Endometrial microvascular endothelial cells (primary cell): ENCODE data around the gene STX19. TPM values are rescaled to one million over a fixed set of nuclear protein-coding genes. Genes with fewer than 3 reads are reported as not detected.
"Not testable (repeated sequence)": the region's sequence is repeated elsewhere in the genome, so short reads cannot be mapped to it uniquely, and the experiment has no call there.

Experiments
- in situ Hi-C: cut with HindIII; loops from 2 replicates; pipeline ENCODE4 v1.10.0; 2017; ENCODE audit warnings: low sequenced_read_pairs, low pct_unique_long_range_greater_than_20kb; ENCODE audit errors: inconsistent ontology term
- total RNA-seq: library from RNA; depleted of rRNA; stranded (reverse); fragments of >200 nt; gene quantifications from one replicate; pipeline ENCODE4 v1.2.3, GENCODE V29; 2015; ENCODE audit errors: inconsistent ontology term

The STX19 gene
- total RNA-seq, 1 donor from 2014 or later, result not detected

DNA sequence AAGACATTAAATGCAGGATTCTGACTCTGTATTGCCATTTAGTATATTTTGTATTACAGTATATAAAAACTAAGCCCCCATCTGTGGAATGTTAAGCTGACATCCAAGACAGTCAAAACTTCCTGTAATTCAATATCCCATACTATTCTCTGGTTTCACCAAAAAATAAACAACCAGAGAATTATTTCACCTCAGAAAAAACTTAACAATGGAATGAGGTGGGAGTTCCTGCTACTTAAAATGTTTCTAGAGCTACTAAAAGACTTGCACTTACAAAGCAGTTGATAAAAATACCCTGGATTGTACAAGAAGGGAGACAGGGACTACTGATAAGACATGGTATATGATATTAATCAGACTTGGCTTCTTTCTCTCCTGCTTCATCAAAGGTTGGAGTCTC, 40.1 kb downstream of the STX19 start:
- in situ Hi-C loops, result no loop called here

DNA sequence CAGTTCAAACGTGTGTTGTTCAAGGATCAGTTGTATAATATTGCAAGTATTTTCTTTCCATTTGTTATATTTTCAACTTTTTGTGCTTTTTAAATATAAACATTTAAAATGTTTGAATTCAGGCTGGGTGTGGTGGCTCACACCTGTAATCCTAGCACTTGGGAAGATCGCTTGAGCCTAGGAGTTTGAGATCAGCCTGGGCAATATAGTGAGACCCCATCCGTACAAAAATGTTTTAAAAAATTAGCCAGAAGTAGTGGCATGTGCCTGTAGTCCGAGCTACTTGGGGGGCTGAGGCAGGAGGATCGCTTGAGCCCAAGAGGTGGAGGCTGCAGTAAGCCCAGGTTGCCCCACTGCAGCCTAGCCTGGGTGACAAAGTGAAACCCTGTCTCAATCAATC, 43.8 kb downstream of the STX19 start:
- in situ Hi-C loops, result no loop called here

DNA sequence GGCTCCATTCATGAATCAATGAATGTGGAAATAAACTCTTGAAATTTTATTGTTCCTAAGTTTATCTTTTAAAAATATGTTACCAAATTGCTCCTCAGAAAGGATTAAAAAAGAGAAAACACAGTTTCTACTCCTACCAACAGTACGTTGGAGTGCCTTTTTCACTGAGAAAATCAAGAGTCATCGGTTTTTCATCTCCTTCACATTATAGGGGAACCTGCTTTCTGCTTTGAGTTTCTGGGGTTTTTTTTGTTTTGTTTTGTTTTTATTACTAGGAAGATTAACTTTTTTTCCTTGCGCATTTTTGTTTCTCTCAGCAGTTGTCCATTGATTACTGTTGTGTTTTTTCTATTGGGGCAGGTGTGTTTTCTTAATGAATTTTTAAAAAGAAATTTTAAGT, 45.0 kb downstream of the STX19 start:
- in situ Hi-C loops, result no loop called here

DNA sequence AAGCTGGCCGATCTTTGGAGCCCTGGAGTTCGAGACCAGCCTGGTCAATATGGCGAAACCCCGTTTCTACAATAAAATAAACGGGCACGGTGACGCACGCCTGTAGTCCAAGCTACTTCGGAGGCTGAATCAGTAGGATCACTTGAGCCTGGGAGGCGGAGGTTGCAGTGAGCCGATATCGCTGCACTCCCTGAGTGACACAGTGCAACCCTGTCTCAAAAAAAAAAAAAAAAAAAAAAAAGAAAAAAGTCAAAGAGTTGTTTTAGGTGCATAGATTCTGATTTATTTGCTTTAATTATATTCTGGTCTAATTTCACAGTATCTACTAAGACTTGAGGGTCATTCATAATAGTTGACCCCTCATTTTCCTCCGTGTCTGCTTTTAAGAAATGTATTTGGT, 46.7 kb downstream of the STX19 start:
- in situ Hi-C loops, result no loop called here

DNA sequence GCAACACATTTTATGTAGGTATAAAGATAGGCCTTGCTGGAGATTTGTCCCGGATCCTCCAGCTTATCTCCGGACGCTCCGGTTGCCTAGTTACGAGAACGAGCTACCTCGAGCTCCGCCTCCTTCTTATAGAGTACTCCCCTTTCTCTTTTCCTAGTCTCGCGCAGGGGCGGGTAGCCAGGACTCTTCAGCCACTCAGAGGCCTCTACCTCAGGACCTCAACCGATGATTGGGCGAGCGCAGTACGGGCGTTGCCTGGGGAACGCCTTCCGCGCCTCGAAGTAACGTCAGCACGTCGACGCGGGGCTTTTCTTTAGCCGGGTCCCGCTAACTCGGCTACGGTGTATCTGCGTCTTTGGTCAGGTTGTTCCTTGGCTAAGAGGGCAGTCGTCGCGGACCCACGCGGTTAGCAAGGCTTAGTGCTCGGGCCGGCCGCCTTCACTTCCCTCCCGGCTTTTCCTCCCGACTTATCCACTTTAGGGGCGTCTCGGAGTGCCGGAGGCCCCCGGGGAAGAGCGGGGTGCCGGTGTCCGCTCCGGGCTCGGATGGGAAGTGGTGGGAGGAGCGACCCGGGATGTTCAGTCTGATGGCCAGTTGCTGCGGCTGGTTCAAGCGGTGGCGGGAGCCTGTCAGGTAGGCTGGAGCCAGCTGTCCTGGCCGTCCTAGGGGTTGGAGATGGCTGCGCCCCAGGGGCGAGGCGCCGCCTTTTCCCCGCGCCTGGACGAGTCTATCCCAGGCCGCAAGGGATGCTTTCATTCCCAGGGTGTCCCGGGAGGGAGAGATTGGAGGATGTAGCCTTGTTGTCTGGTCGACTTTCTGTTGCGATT, 48.3 kb downstream of the STX19 start, which contains the start of gene ARL13B:
Gene ARL13B, plus strand, starts transcription at position 306 of the 827 bp plus-strand sequence. Its CDS starts 269 bp downstream, at position 575.
- in situ Hi-C loops, result no loop called here

DNA sequence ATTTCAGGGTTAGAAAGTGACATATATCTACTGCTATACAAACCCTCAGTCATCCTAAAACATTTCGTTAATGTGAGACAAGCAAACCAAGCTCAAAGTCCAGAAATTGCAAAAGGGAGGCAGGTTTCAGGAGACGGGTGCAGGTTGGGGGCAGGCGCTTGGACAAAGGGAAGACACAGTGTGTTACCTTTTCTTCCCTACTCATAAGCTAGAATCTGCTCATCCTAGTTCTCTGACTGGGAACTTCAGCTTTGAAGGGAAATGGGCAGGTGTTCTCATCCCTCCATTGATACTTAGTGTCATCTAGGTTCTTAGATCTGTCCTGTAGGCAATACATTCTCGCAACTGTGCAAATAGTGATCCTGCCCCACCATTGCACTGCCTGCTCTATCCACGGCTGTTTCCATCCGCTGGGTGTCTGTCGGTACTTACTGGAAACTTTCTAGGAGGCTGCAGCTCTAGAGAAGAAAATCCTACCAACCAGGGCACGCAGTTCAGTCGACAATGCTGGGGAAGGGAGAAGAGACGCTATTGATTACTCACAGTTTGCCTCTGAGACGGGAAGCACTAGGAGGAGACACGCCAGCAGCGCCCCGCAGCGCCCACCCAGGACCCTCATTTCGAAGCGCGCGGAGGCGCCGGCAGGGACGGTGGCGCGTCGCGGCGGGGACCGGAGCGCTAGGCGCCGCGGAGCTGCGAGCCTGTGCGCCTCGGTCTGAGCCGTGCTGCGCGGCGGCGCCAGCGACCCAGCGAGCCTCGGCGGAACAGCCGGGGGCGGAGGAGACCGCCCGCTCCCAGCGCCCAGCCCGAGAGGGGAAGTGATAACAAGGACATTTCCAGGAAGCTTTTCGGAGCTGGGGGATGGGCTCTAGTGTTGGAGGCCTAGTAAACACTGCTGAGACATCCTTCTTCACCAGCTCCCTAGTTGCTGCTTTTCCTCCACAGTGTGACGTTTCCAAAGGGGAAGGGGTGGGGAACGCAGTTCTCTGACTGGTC, 55.0 kb downstream of the STX19 start, which contains the start of gene PROS1:
Gene PROS1, minus strand, starts transcription at position 766 of the 996 bp plus-strand sequence. Its CDS starts 147 bp downstream, at position 619.
- in situ Hi-C loops, result no loop called here

DNA sequence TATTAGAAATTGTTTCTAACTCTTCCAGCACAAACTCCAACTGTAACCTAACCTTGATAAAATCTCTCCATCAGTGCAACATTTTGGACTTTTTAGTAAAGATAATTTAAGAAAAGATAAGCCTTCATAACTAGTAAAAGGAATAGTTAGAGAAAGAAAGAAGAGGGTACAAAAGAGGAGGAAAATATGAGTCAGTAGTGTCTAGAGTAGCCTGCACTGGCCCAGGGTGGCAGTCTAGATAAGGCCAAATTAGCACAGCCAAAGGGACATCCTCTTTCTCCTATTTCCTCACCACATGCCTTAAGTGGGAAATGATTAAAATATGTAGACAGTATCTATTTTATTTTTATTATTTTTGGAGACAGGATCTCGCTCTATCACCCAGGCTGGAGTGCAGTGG, 58.4 kb downstream of the STX19 start:
- in situ Hi-C loops, result no loop called here

DNA sequence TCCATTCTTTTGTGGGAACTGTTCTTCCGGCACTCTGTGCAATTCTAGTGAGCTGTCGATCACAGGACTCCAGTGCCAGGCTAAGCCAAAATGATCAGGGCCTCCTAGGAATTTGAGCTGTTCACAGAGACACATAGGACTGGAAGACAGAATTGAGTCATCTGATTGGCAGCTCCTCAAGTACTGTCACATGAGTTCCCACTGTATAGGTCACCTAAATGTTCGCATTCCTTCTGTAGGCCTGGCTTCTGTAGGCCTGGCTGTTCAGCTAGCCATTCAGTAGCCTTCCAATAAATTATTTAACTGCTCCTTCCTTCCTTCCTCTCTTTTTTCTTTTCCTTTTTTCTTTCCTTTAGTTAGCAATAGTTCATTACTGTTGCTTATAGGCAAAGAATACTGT, 59.0 kb downstream of the STX19 start:
- in situ Hi-C loops, result no loop called here

DNA sequence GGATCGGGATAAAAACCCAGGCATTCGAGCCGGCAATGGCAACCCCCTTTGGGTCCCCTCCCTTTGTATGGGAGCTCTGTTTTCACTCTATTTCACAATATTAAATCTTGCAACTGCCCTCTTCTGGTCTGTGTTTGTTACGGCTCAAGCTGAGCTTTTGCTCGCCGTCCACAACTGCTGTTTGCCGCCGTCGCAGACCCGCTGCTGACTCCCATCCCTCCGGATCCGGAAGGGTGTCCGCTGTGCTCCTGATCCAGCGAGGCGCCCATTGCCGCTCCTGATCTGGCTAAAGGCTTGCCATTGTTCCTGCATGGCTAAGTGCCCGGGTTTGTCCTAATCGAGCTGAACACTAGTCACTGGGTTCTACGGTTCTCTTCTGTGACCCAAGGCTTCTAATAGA, 63.3 kb downstream of the STX19 start:
- in situ Hi-C loops, result not testable (repeated sequence)

Other genes starting within 250 kb of the STX19 start
- 7.5 TPM for gene PROS1, start 54.7 kb downstream of the STX19 start, total RNA-seq
- gene ARL13B, start 48.4 kb downstream of the STX19 start, total RNA-seq, result 5.3 TPM
- 4.4 TPM for gene DHFR2, start 34.3 kb upstream of the STX19 start, total RNA-seq
- 11.8 TPM for gene NSUN3, start 34.5 kb upstream of the STX19 start, total RNA-seq